ENCODE data around the gene SYCE3.
A peak's percentile ranks its signal among the peaks of the same experiment; 100 is the strongest.
"Not testable (repeated sequence)": the region's sequence is repeated elsewhere in the genome, so short reads cannot be mapped to it uniquely, and the experiment has no call there.

The SYCE3 gene

GRCh38 chr22:50562523-50563412, at the start of gene SYCE3:
Gene SYCE3, minus strand, starts transcription at chr22:50562919. Its CDS starts 6,514 bp downstream, at chr22:50556405.
- DNase-seq: peak; percentile 94 to 97 (median 95)

- DNase-seq: no peak
Observed at GRCh38 chr22:50612168-50612527, 49.4 kb upstream of the SYCE3 start.

- no peak for DNase-seq
Observed at GRCh38 chr22:50611341-50612060, 48.8 kb upstream of the SYCE3 start.

GRCh38 chr22:50610581-50610980, 47.9 kb upstream of the SYCE3 start:
- DNase-seq: no peak

GRCh38 chr22:50610041-50610451, 47.3 kb upstream of the SYCE3 start:
- DNase-seq: no peak

GRCh38 chr22:50609599-50609998, 46.9 kb upstream of the SYCE3 start:
- DNase-seq: no peak

- no peak for DNase-seq
Observed at GRCh38 chr22:50608996-50609395, 46.3 kb upstream of the SYCE3 start.

GRCh38 chr22:50608058-50608840, 45.5 kb upstream of the SYCE3 start:
- DNase-seq: not testable (repeated sequence)

- DNase-seq: no peak
Observed at GRCh38 chr22:50607659-50608020, 44.9 kb upstream of the SYCE3 start.

GRCh38 chr22:50606946-50607658, 44.4 kb upstream of the SYCE3 start:
- no peak for DNase-seq

GRCh38 chr22:50606165-50606945, 43.6 kb upstream of the SYCE3 start:
- no peak for DNase-seq

- no peak for DNase-seq
Observed at GRCh38 chr22:50605613-50606074, 42.9 kb upstream of the SYCE3 start.

- no peak for DNase-seq
Observed at GRCh38 chr22:50605002-50605612, 42.4 kb upstream of the SYCE3 start.

- DNase-seq: no peak
Observed at GRCh38 chr22:50604256-50605001, 41.7 kb upstream of the SYCE3 start.

- DNase-seq: no peak
Observed at GRCh38 chr22:50603511-50604255, 41.0 kb upstream of the SYCE3 start.

- no peak for DNase-seq
Observed at GRCh38 chr22:50602338-50602700, 39.6 kb upstream of the SYCE3 start.

GRCh38 chr22:50601669-50602337, 39.1 kb upstream of the SYCE3 start:
- DNase-seq: no peak

- no peak for DNase-seq
Observed at GRCh38 chr22:50600967-50601668, 38.4 kb upstream of the SYCE3 start.

GRCh38 chr22:50600538-50600937, 37.8 kb upstream of the SYCE3 start, which contains the start of gene MAPK8IP2:
Gene MAPK8IP2, plus strand, starts transcription at chr22:50600793. Its CDS starts 26 bp downstream, at chr22:50600819.
- DNase-seq: no peak

Measured in activated CD4-positive, CD25-positive, alpha-beta regulatory T cell (primary cell).